ENCODE measurements around the gene SLAMF8. TPM values are rescaled to one million over a fixed set of nuclear protein-coding genes. Genes with fewer than 3 reads are reported as not detected.

Gene SLAMF8
- total RNA-seq, 1 donor from 2014 or later: not detected

- peaks cover 6% of the 10 kb centered on the region for H3K27me3 Mint-ChIP-seq (ENCODE audit: low read depth)
- H3K9me3 Mint-ChIP-seq: no peaks in the 10 kb centered on the region
- H3K4me3 Mint-ChIP-seq: no peak overlapping the region
- TF ChIP-seq CTCF (IDR thresholded peaks at IDR 0.05; ENCODE audit: unreplicated experiment): no peak
- no peak overlapping the region for H3K27ac Mint-ChIP-seq
- no peak for DNase-seq (ENCODE audit: low spot score in 2 of 2, unreplicated experiment in 2 of 2)
- H3K4me1 Mint-ChIP-seq: peaks cover 42% of the 10 kb centered on the region
- no peaks in the 10 kb centered on the region for H3K36me3 Mint-ChIP-seq
These were observed 35.2 kb upstream of the SLAMF8 start for GRCh38 chr1:159791461-159791860.

GRCh38 chr1:159795534-159795933 lies 31.1 kb upstream of the SLAMF8 start:
- DNase-seq (ENCODE audit: low spot score in 2 of 2, unreplicated experiment in 2 of 2): no peak
- H3K9me3 Mint-ChIP-seq: no peaks in the 10 kb centered on the region
- TF ChIP-seq CTCF (IDR thresholded peaks at IDR 0.05; ENCODE audit: unreplicated experiment): no peak
- peaks cover 14% of the 10 kb centered on the region for H3K4me1 Mint-ChIP-seq
- H3K27ac Mint-ChIP-seq: no peak overlapping the region
- peaks cover 18% of the 10 kb centered on the region for H3K27me3 Mint-ChIP-seq (ENCODE audit: low read depth)
- H3K36me3 Mint-ChIP-seq: no peaks in the 10 kb centered on the region
- H3K4me3 Mint-ChIP-seq: no peak overlapping the region

- no peak overlapping the region for H3K4me3 Mint-ChIP-seq
- H3K4me1 Mint-ChIP-seq: no peaks in the 10 kb centered on the region
- H3K27ac Mint-ChIP-seq: no peak overlapping the region
- no peaks in the 10 kb centered on the region for H3K36me3 Mint-ChIP-seq
- no peaks in the 10 kb centered on the region for H3K9me3 Mint-ChIP-seq
- peaks cover 27% of the 10 kb centered on the region for H3K27me3 Mint-ChIP-seq (ENCODE audit: low read depth)
- TF ChIP-seq CTCF (IDR thresholded peaks at IDR 0.05; ENCODE audit: unreplicated experiment): peak; percentile 55
- peak in 1 of 2 experiments; percentile 47 for DNase-seq (ENCODE audit: low spot score in 2 of 2, unreplicated experiment in 2 of 2)
These were observed 27.8 kb upstream of the SLAMF8 start for GRCh38 chr1:159798893-159799292.

GRCh38 chr1:159799446-159799985 lies 27.2 kb upstream of the SLAMF8 start:
- no peaks in the 10 kb centered on the region for H3K36me3 Mint-ChIP-seq
- no peaks in the 10 kb centered on the region for H3K4me1 Mint-ChIP-seq
- H3K27ac Mint-ChIP-seq: no peak overlapping the region
- H3K27me3 Mint-ChIP-seq (ENCODE audit: low read depth): peaks cover 30% of the 10 kb centered on the region
- H3K9me3 Mint-ChIP-seq: no peaks in the 10 kb centered on the region
- no peak for DNase-seq (ENCODE audit: low spot score in 2 of 2, unreplicated experiment in 2 of 2)
- no peak for TF ChIP-seq CTCF (IDR thresholded peaks at IDR 0.05; ENCODE audit: unreplicated experiment)
- H3K4me3 Mint-ChIP-seq: no peak overlapping the region

GRCh38 chr1:159800177-159800930 lies 26.3 kb upstream of the SLAMF8 start:
- Mint-ChIP-seq H3K4me3 (no peak overlapping the region), H3K4me1 (no peaks in the 10 kb centered on the region), H3K27me3 (ENCODE audit: low read depth) (peaks cover 39% of the 10 kb centered on the region), H3K36me3 (no peaks in the 10 kb centered on the region), H3K27ac (no peak overlapping the region), H3K9me3 (no peaks in the 10 kb centered on the region)
- TF ChIP-seq CTCF (IDR thresholded peaks at IDR 0.05; ENCODE audit: unreplicated experiment): no peak
- DNase-seq (ENCODE audit: low spot score in 2 of 2, unreplicated experiment in 2 of 2): no peak
